SU-DHL-6 (cell line): ENCODE measurements around the gene RPIA.

Experiments
- H2AFZ ChIP-seq: fragments of 200-600 bp; sonication (generic); 2 replicates; pipeline ENCODE4 v1.6.1; 2014; ENCODE audit warnings: low read depth, mild to moderate bottlenecking, moderate library complexity, mixed read lengths, antibody characterized with exemption, low read length; ENCODE audit not compliant: severe bottlenecking
- H3F3A ChIP-seq: fragments of 200-600 bp; shearing (Covaris generic); 2 replicates; pipeline ENCODE4 v1.6.0; 2016; ENCODE audit warnings: antibody characterized with exemption, mild to moderate bottlenecking; ENCODE audit not compliant: insufficient read depth
- H3K27ac ChIP-seq: fragments of 200-600 bp; sonication (generic); 2 replicates; pipeline ENCODE4 v1.5.1; 2016; ENCODE audit warnings: low read depth, mild to moderate bottlenecking, low read length, moderate library complexity, mixed read lengths
- H3K27me3 ChIP-seq: fragments of 200-600 bp; sonication (generic), shearing (Covaris generic); 2 replicates; pipeline ENCODE4 v1.6.0; 2014; ENCODE audit warnings: mild to moderate bottlenecking, low read length
- H3K36me3 ChIP-seq: fragments of 200-600 bp; sonication (generic); 2 replicates; pipeline ENCODE4 v1.6.1; 2014; ENCODE audit warnings: mild to moderate bottlenecking, low read length, mixed read lengths
- H3K4me2 ChIP-seq: fragments of 300-600, 200-600 bp; shearing (Covaris generic), sonication (generic); 2 replicates; pipeline ENCODE4 v1.6.0; 2014; ENCODE audit warnings: low read length, low read depth, mild to moderate bottlenecking; ENCODE audit not compliant: poor library complexity, severe bottlenecking
- H3K4me3 ChIP-seq: fragments of 200-600 bp; sonication (generic); 2 replicates; pipeline ENCODE4 v1.5.1; 2014; ENCODE audit warnings: antibody characterized with exemption, low read length, mild to moderate bottlenecking, mixed read lengths; ENCODE audit not compliant: insufficient read depth, poor library complexity, severe bottlenecking
- H3K79me2 ChIP-seq: fragments of 200-600 bp; sonication (generic); 2 replicates; pipeline ENCODE4 v1.6.1; 2014; ENCODE audit warnings: mild to moderate bottlenecking, low read length, moderate library complexity; ENCODE audit not compliant: insufficient read depth
- H3K9ac ChIP-seq: fragments of 200-600 bp; sonication (generic); 2 replicates; pipeline ENCODE4 v1.7.0; 2014; ENCODE audit warnings: mild to moderate bottlenecking, low read length
- H3K9me2 ChIP-seq: fragments of 200-600 bp; sonication (generic); replicated peaks from 2 replicates; pipeline ENCODE4 v1.6.1; 2014; ENCODE audit warnings: low read length; ENCODE audit not compliant: insufficient read depth
- H3K9me3 ChIP-seq: fragments of 200-600 bp; sonication (generic); 2 replicates; pipeline ENCODE4 v1.6.1; 2014; ENCODE audit warnings: low read length, mixed read lengths; ENCODE audit not compliant: insufficient read depth
- H4K20me1 ChIP-seq: fragments of 200-600 bp; sonication (generic); 2 replicates; pipeline ENCODE4 v1.6.1; 2014; ENCODE audit warnings: low read depth, mild to moderate bottlenecking, antibody characterized with exemption, low read length, moderate library complexity, mixed read lengths
- EZH2phosphoT487 ChIP-seq: fragments of 200-600 bp; sonication (generic), shearing (Covaris generic); conservative IDR thresholded peaks from 2 replicates; pipeline ENCODE4 v1.6.1; 2018; ENCODE audit warnings: mild to moderate bottlenecking, antibody characterized with exemption, low read length, moderate library complexity, mixed read lengths
- TF ChIP-seq, protein P1 (sequence below): fragments of 200-600 bp; sonication (generic); IDR thresholded peaks from one replicate; pipeline ENCODE4 v1.5.1; 2017; ENCODE audit warnings: antibody characterized with exemption, mild to moderate bottlenecking, low read length, moderate library complexity; ENCODE audit not compliant: insufficient read depth, poor library complexity, severe bottlenecking

RPIA gene

DNA sequence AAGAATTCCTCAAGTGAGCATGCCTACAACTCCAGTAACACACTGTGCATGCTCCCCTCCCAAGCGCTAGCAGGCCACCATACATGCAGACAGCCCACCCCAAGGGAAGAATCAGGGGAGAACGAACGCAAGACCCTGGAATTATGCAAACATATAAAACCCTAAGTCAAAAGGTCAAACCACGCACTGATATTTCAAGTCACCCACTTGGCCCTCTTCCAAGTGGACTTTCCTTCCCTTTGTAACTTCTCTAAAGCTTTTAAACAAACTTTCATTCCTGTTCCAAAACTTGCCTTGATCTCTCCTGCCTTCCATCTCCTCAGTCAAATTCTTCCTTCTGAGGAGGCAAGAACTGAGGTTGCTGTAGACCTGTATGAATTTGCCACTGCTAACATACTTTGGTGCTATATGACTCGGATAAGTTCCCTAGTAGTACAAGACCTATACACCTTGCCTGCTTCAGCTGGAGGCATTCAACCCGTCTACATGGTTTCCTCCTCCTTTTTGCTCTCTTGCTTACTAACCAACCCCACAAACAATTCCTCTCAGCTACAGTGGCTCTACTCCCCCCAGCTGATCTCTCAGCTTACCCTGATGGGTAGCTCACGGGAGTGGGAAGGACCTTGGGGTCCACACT lies 11.1 kb upstream of the RPIA start:
- Histone ChIP-seq H3K79me2 (no peaks in the 10 kb centered on the region), H3K36me3 (no peaks in the 10 kb centered on the region), H3K4me2 (no peak overlapping the region), H3K9me3 (peaks cover 35% of the 10 kb centered on the region; the same call in 1 of the 2 replicates), H2AFZ (no peak overlapping the region), H3K9ac (no peak overlapping the region), H3K4me3 (no peak overlapping the region), H3F3A (no peaks in the 10 kb centered on the region), H3K9me2 (no peaks in the 10 kb centered on the region), H3K27me3 (no peaks in the 10 kb centered on the region), H4K20me1 (no peaks in the 10 kb centered on the region), H3K27ac (no peak overlapping the region)
- TF ChIP-seq, protein P1, sequence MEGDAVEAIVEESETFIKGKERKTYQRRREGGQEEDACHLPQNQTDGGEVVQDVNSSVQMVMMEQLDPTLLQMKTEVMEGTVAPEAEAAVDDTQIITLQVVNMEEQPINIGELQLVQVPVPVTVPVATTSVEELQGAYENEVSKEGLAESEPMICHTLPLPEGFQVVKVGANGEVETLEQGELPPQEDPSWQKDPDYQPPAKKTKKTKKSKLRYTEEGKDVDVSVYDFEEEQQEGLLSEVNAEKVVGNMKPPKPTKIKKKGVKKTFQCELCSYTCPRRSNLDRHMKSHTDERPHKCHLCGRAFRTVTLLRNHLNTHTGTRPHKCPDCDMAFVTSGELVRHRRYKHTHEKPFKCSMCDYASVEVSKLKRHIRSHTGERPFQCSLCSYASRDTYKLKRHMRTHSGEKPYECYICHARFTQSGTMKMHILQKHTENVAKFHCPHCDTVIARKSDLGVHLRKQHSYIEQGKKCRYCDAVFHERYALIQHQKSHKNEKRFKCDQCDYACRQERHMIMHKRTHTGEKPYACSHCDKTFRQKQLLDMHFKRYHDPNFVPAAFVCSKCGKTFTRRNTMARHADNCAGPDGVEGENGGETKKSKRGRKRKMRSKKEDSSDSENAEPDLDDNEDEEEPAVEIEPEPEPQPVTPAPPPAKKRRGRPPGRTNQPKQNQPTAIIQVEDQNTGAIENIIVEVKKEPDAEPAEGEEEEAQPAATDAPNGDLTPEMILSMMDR, result no peak
- TF ChIP-seq EZH2phosphoT487, result no peak

DNA sequence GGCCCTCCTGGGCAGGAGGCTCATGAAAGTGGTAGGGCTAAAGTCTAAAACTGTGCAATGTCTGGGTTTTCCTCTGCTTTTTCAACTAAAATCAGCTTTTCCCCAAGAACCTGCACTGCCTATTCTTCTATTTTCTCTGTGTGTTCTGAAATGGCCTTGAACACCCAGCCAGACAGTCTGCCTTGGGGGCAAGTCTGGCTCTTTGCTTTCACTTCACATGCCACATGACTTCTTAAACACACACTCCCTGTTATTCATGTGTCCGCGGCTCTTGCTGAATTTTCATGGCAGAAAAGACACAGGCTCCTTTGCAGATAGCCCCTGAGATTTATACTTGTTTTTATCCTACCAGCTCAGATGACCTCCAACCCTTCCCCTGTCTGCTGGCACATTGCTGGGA lies 10.6 kb upstream of the RPIA start:
- Histone ChIP-seq H3K79me2 (no peaks in the 10 kb centered on the region), H3K9me2 (no peaks in the 10 kb centered on the region), H3K4me2 (no peak overlapping the region), H3K27ac (no peak overlapping the region), H3K9me3 (peaks cover 36% of the 10 kb centered on the region; the same call in 1 of the 2 replicates), H2AFZ (no peak overlapping the region), H4K20me1 (no peaks in the 10 kb centered on the region), H3K4me3 (no peak overlapping the region), H3K27me3 (no peaks in the 10 kb centered on the region), H3K9ac (no peak overlapping the region), H3K36me3 (no peaks in the 10 kb centered on the region), H3F3A (no peaks in the 10 kb centered on the region)
- TF ChIP-seq, protein P1, result no peak
- TF ChIP-seq EZH2phosphoT487, result no peak

DNA sequence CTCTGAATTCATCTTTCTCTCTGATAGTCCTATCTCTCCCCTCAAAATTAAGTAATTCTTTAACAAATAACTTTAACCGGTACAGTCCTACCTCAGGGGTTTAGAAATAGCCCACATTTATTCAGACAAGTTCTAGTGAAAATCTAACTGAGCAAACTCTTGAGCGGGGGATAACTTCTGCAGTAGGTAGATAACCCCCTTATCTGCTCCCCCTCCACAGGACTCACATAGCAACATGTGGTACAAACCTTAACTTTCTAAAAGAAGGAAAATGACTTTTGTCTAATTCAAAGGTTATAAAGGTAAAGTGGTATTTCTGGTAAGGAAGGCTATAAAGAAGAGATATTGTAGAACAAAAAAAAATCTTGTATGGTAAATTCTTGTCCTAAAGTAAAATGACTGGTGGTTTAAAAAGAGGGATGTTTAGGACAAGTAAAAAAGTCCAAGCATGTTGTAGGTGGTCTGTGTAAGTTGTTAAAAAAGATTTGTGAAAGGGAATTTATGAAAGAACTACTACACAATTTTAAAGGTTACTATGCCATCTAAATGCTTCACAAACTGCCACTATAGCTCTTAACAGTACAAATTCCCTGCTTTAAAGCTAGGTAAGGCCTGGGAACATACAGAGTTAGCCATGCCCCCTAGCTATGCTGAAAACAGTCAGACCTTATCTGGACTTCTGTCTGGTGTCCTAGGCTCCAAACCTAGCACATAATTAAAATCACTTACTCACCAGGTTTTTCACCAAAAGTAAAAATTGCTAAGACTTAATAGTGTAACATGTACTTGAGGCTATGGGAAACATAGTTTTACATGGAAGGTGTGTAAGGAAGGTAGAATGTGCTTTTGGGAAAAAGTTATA lies 8.1 kb upstream of the RPIA start:
- Histone ChIP-seq H3K27me3 (no peaks in the 10 kb centered on the region), H3K79me2 (no peaks in the 10 kb centered on the region), H3K36me3 (no peaks in the 10 kb centered on the region), H2AFZ (no peak overlapping the region), H3K4me2 (no peak overlapping the region), H3K9ac (no peak overlapping the region), H4K20me1 (no peaks in the 10 kb centered on the region), H3K4me3 (no peak overlapping the region), H3F3A (no peaks in the 10 kb centered on the region), H3K9me3 (peaks cover 36% of the 10 kb centered on the region; the same call in 1 of the 2 replicates), H3K27ac (no peak overlapping the region), H3K9me2 (no peaks in the 10 kb centered on the region)
- TF ChIP-seq, protein P1, result no peak
- no peak for TF ChIP-seq EZH2phosphoT487
